Gastroesophageal sphincter (tissue), 4 donors: ENCODE data around the gene DCST1. TPM values are rescaled to one million over a fixed set of nuclear protein-coding genes. Genes with fewer than 3 reads are reported as not detected.
A peak's percentile ranks its signal among the peaks of the same experiment; 100 is the strongest.

Experiments
- ATAC-seq: fragments of 150-250 bp; one replicate; pipeline ENCODE4 v1.9.1; 2016; ENCODE audit warnings: mild to moderate bottlenecking, moderate library complexity
- H3K27ac ChIP-seq, 4 donors: fragments of 200-600 bp; sonication (generic) in 3 of 4; 1 replicate in 3 of 4; 2 replicates in 1 of 4; pipeline ENCODE4 v1.5.1; 2016 to 2019
- H3K27me3 ChIP-seq: fragments of 200-600 bp; sonication (generic); one replicate; pipeline ENCODE4 v1.5.1; 2019
- H3K36me3 ChIP-seq, 2 donors: fragments of 200-600 bp; sonication (generic); one replicate each; pipeline ENCODE4 v1.5.1; 2019; ENCODE audit warnings: control low read depth in 1 of 2
- H3K4me1 ChIP-seq, 3 donors: fragments of 200-600 bp; sonication (generic); 1 replicate in 2 of 3; 2 replicates in 1 of 3; pipeline ENCODE4 v1.5.1; 2016 to 2019; ENCODE audit warnings: control low read depth in 2 of 3
- H3K4me3 ChIP-seq, 2 donors: fragments of 200-600 bp; sonication (generic); one replicate each; pipeline ENCODE4 v1.5.1; 2019; ENCODE audit warnings: mild to moderate bottlenecking in 1 of 2, moderate library complexity in 1 of 2
- H3K9me3 ChIP-seq, 3 donors: fragments of 200-600 bp; sonication (generic); one replicate each; pipeline ENCODE4 v1.5.1; 2017 to 2019; ENCODE audit warnings: control low read depth in 2 of 3
- EP300 ChIP-seq: sonication (generic); formaldehyde crosslinking; IDR thresholded peaks from one replicate; pipeline ENCODE4 v1.6.1; 2017; ENCODE audit warnings: antibody characterized with exemption, mild to moderate bottlenecking
- POLR2A ChIP-seq, 2 donors: fragments of 450-650 bp; IDR thresholded peaks; one replicate each; pipeline ENCODE4 v1.6.1; 2017; ENCODE audit warnings: antibody characterized with exemption in 2 of 2, mild to moderate bottlenecking in 2 of 2, moderate library complexity in 1 of 2
- POLR2AphosphoS5 ChIP-seq: sonication (generic); formaldehyde crosslinking; IDR thresholded peaks from one replicate; pipeline ENCODE4 v1.6.1; 2017; ENCODE audit warnings: antibody characterized with exemption
- WGBS, 2 donors: methylation state at CpG; one replicate each; pipeline ENCODE4 v1.1.5; 2018; ENCODE audit warnings: low coverage in 1 of 2; 5-methylcytosine and 5-hydroxymethylcytosine counted together
- total RNA-seq, 4 donors: library from RNA; depleted of rRNA; stranded (reverse); fragments of >200 nt; gene quantifications; one replicate each; pipeline ENCODE4 v1.1.0, GENCODE V29; 2016
- TF ChIP-seq, protein P1 (sequence below), 4 experiments: fragments of 200-600 bp in 2 of 4; fragments of 450-650 bp in 2 of 4; sonication (generic) in 1 of 4; IDR thresholded peaks; one replicate each; pipeline ENCODE4 v1.5.1; 2017 to 2019; ENCODE audit warnings: antibody characterized with exemption in 4 of 4, mild to moderate bottlenecking in 2 of 4, moderate library complexity in 2 of 4

DCST1 gene
- total RNA-seq, 4 donors from 2014 or later: not detected

DNA sequence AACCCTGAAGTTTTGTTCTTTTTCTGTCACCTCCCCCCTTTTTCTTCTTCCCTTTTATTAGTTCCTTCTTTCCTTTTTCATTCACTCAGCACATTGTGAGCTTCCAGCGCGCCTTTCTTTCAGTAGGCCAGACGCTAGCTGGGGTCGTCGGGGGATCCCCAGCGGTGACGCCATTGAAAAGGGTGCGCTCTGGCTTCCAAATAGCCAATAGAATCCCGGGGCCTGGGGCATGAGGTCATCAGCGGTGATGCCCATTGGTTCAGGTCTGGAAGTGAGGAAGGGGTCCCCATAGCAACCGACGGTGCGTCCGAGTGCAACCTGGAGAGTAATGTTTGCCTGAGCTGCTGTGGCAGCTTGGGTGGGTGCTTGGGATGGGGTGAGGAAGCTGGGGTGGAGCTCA lies 38.1 kb downstream of the DCST1 start:
- 90% methylated on average over 2 of the region's 14 CpGs; no CpG with 5 or more reads in 1 of the 2 donors for WGBS, 2 donors
- peaks cover 0 to 23% (median 7%) of the 10 kb centered on the region in 3 donors for H3K4me1 ChIP-seq
- peak overlapping the region in 2 of 4 donors; percentile 59 to 82 for H3K27ac ChIP-seq
- no peaks in the 10 kb centered on the region for H3K27me3 ChIP-seq
- peaks cover 0 to 9% of the 10 kb centered on the region in 2 donors for H3K36me3 ChIP-seq
- H3K4me3 ChIP-seq: no peak overlapping the region
- TF ChIP-seq, protein P1, sequence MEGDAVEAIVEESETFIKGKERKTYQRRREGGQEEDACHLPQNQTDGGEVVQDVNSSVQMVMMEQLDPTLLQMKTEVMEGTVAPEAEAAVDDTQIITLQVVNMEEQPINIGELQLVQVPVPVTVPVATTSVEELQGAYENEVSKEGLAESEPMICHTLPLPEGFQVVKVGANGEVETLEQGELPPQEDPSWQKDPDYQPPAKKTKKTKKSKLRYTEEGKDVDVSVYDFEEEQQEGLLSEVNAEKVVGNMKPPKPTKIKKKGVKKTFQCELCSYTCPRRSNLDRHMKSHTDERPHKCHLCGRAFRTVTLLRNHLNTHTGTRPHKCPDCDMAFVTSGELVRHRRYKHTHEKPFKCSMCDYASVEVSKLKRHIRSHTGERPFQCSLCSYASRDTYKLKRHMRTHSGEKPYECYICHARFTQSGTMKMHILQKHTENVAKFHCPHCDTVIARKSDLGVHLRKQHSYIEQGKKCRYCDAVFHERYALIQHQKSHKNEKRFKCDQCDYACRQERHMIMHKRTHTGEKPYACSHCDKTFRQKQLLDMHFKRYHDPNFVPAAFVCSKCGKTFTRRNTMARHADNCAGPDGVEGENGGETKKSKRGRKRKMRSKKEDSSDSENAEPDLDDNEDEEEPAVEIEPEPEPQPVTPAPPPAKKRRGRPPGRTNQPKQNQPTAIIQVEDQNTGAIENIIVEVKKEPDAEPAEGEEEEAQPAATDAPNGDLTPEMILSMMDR (IDR thresholded peaks at IDR 0.05): no peak
- TF ChIP-seq EP300 (no peak), POLR2A (IDR thresholded peaks at IDR 0.05) (no peak), POLR2AphosphoS5 (no peak)
- no peaks in the 10 kb centered on the region for H3K9me3 ChIP-seq
- ATAC-seq: no peak

DNA sequence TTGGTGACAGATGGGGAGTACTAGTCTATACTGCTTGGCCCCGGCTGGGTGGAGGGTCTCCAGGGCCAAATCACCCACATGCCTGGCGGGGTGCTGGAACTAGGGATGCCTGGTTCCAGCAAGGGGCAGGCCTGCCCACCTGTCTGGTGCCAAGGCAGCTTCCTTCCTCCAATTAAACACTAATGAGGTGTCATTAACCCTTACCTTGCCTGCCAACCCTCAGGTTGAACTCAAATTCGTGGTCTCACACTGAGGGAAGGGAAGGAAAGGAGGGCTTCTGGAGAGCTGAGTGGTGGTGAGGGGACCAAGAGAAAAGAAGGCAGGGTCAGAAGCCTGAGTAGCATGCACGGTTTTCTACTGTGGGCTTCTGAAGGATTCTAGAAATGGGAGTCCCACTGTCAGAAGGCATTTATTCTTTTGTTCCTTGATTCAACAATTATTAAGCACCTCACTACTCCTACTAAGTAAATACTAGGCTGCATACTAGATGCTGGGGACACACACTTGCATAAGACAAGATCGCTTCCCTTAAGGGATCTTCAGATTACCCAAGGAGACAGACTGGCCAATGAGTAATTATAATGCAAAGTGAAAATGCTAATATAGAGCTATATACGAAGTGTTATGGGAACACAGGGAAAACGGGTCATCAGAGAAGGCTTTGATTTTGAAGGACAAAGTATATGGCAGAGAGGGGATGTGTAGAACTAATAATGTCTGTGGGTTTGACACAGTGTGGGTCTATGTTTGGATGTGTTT lies 39.1 kb downstream of the DCST1 start:
- ATAC-seq: no peak
- no peak overlapping the region for H3K27ac ChIP-seq
- peaks cover 0 to 23% (median 7%) of the 10 kb centered on the region in 3 donors for H3K4me1 ChIP-seq
- no peak for TF ChIP-seq POLR2A (IDR thresholded peaks at IDR 0.05)
- no peak for TF ChIP-seq EP300
- TF ChIP-seq POLR2AphosphoS5: no peak
- TF ChIP-seq, protein P1 (IDR thresholded peaks at IDR 0.05): no peak
- 44 to 55% methylated on average over 4 to 7 of the region's 7 CpGs for WGBS, 2 donors
- peaks cover 0 to 3% of the 10 kb centered on the region in 2 donors for H3K36me3 ChIP-seq
- no peaks in the 10 kb centered on the region for H3K27me3 ChIP-seq
- H3K4me3 ChIP-seq: no peak overlapping the region
- H3K9me3 ChIP-seq: no peaks in the 10 kb centered on the region

DNA sequence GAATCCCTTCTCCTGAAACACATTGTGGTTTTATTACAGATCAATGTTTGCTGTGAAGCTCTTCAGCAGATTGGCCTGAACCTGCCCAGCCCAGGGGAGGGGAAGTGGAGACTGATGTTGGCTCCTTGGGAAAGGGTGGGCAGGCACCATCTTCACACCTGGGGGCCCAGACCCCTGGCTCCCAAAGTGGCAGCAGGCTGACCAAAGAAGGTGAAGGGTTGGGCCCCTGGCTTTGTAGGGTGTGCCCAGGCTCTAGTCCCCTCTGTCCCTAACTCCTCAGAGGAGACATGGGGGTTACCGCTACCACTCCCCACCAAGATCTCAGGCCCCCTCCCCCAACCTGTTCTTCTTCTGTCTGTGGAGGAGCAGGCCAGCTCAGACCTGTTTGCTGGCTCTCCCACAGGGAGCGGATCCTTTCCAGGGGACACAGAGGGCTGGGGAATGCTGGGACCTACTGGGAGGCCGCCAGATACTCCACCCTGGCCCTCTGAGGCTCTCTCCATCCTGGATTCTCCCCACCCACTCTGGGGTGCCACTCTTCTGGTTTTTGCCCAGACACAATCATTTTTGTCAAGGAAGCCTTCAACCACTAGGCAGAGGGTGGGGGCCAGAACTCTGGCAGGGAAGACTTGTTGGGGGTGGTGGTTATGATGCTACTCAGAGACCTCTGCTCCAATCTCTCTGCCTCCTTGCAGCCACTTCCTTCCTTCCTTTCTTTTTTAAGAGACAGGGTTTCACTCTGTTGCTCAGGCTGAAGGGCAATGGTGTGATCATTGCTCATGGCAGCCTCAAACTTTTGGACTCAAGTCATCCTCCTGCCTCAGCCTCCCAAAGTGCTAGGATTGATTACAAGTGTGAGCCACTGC lies 40.0 kb downstream of the DCST1 start:
- no peak overlapping the region for H3K27ac ChIP-seq
- peaks cover 0 to 28% (median 11%) of the 10 kb centered on the region in 3 donors for H3K4me1 ChIP-seq
- no peak for ATAC-seq
- WGBS, 2 donors: 94% methylated on average over 2 of the region's 3 CpGs; no CpG with 5 or more reads in 1 of the 2 donors
- H3K9me3 ChIP-seq: no peaks in the 10 kb centered on the region
- no peaks in the 10 kb centered on the region for H3K36me3 ChIP-seq
- TF ChIP-seq POLR2A (IDR thresholded peaks at IDR 0.05) (no peak), EP300 (no peak), POLR2AphosphoS5 (no peak)
- TF ChIP-seq, protein P1 (IDR thresholded peaks at IDR 0.05): no peak
- H3K27me3 ChIP-seq: peaks cover under 1% of the 10 kb centered on the region
- H3K4me3 ChIP-seq: no peak overlapping the region

DNA sequence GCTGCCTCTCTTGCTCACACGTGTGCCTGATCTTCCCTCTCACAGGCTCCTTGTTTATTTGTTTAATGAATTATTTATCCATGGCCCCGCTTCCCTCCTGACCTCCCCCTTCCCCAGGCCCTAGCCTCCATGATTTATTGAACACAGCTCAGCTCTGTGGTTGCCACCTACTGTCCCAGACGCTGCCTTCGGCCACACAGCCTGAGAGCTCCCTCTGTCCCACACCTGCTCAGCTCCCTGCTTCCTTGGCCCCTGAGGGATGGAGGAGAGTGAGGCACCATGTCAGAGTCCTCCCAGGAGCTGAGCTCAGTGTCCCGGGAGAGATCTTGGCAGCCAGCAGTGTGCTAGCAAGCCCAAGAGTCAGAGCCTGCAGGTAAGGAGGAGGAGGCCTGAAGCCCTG lies 41.9 kb downstream of the DCST1 start:
- H3K36me3 ChIP-seq: no peaks in the 10 kb centered on the region
- no peaks in the 10 kb centered on the region for H3K9me3 ChIP-seq
- 54 to 74% methylated on average over 3 to 4 of the region's 5 CpGs for WGBS, 2 donors
- TF ChIP-seq, protein P1 (IDR thresholded peaks at IDR 0.05): no peak
- TF ChIP-seq POLR2AphosphoS5: no peak
- no peak for TF ChIP-seq POLR2A (IDR thresholded peaks at IDR 0.05)
- no peak for TF ChIP-seq EP300
- no peak overlapping the region for H3K27ac ChIP-seq
- H3K4me1 ChIP-seq: peaks cover 5 to 39% (median 23%) of the 10 kb centered on the region in 3 donors
- no peak for ATAC-seq
- H3K4me3 ChIP-seq: no peak overlapping the region
- peaks cover 20% of the 10 kb centered on the region for H3K27me3 ChIP-seq
